CD4-positive, alpha-beta T cell (primary cell): Measurements from ENCODE around the gene ADSS2. TPM values are rescaled to one million over a fixed set of nuclear protein-coding genes. Genes with fewer than 3 reads are reported as not detected.

ENCODE experiments used
- ATAC-seq: fragments of 200-7000 bp; cut with Tn5 transposase; one replicate; pipeline ENCODE4 v1.10.0; 2022; ENCODE audit warnings: mild to moderate bottlenecking; ENCODE audit not compliant: poor library complexity
- CTCF ChIA-PET: fragments of 350-600 bp; sonication (Branson Sonifier 250); formaldehyde crosslinking; loops from one replicate; lab custom pipeline; 2021; ENCODE audit warnings: antibody characterized with exemption, inconsistent platforms; lab: Charles Lee
- POLR2A ChIA-PET: fragments of 350-600 bp; sonication (Branson Sonifier 250); formaldehyde crosslinking; loops from one replicate; lab custom pipeline; 2021; ENCODE audit warnings: antibody characterized with exemption, inconsistent platforms; lab: Charles Lee
- DNase-seq, 14 experiments: peaks; one replicate each; pipeline ENCODE4 v3.0.0-alpha.2; 2013 to 2020; ENCODE audit warnings: mixed read lengths in 2 of 14
- H3K27ac ChIP-seq, 2 donors: one replicate each; pipeline versions ENCODE4 v1.5.1 to v1.7.0; 2013; ENCODE audit warnings: low read length in 2 of 2, low read depth in 1 of 2, mild to moderate bottlenecking in 1 of 2
- H3K27me3 ChIP-seq, 2 experiments: 1 replicate in 1 of 2; 2 replicates in 1 of 2; pipeline versions ENCODE4 v1.6.1 to v1.7.0; 2013; ENCODE audit warnings: low read length in 2 of 2, control low read depth in 1 of 2, mild to moderate bottlenecking in 1 of 2, moderate library complexity in 1 of 2; ENCODE audit not compliant: insufficient read depth in 2 of 2, control insufficient read depth in 1 of 2
- H3K36me3 ChIP-seq: one replicate; pipeline ENCODE4 v1.6.1; 2013; ENCODE audit warnings: low read length, control low read depth; ENCODE audit not compliant: insufficient read depth
- H3K4me1 ChIP-seq: one replicate; pipeline ENCODE4 v1.6.1; 2013; ENCODE audit warnings: low read length, control low read depth; ENCODE audit not compliant: insufficient read depth
- H3K4me3 ChIP-seq: one replicate; pipeline ENCODE4 v1.5.1; 2013; ENCODE audit warnings: mild to moderate bottlenecking, low read length, moderate library complexity
- H3K9me3 ChIP-seq, 2 experiments: 1 replicate in 1 of 2; 2 replicates in 1 of 2; pipeline versions ENCODE4 v1.6.1 to v1.7.0; 2013; ENCODE audit warnings: low read length in 2 of 2, mild to moderate bottlenecking in 2 of 2, control low read depth in 1 of 2, moderate library complexity in 1 of 2; ENCODE audit not compliant: control insufficient read depth in 1 of 2, insufficient read depth in 1 of 2
- H3K27ac Mint-ChIP-seq: one replicate; pipeline ENCODE4 v1.8.0; 2020; ENCODE audit warnings: mixed read lengths
- H3K27me3 Mint-ChIP-seq: one replicate; pipeline ENCODE4 v1.8.0; 2021; ENCODE audit warnings: mixed read lengths
- H3K36me3 Mint-ChIP-seq: one replicate; pipeline ENCODE4 v1.8.0; 2021; ENCODE audit warnings: low read depth, mixed read lengths
- H3K4me1 Mint-ChIP-seq: one replicate; pipeline ENCODE4 v1.8.0; 2021; ENCODE audit warnings: low read depth, mixed read lengths
- H3K4me3 Mint-ChIP-seq: one replicate; pipeline ENCODE4 v1.8.0; 2020; ENCODE audit warnings: mild to moderate bottlenecking, mixed read lengths
- H3K9me3 Mint-ChIP-seq: one replicate; pipeline ENCODE4 v1.8.0; 2020; ENCODE audit warnings: mixed read lengths
- CTCF ChIP-seq: fragments of 200-600 bp; IDR thresholded peaks from one replicate; pipeline ENCODE4 v1.8.0; 2022; ENCODE audit warnings: antibody characterized with exemption, mild to moderate bottlenecking
- intact Hi-C, 2 experiments: fragments of 100-400 bp; cut with DNase I in 1 of 2; cut with micrococcal nuclease in 1 of 2; formaldehyde crosslinking; loops; one replicate each; pipeline versions ENCODE4 v1.15.1 to v1.9.0; 2023 to 2025; cut with DNase I, micrococcal nuclease
- total RNA-seq, 174 experiments: library from RNA in 2 of 174; stranded (reverse) in 2 of 174; gene quantifications; one replicate each; pipeline ENCODE4 v1.2.3 and lab custom pipeline; 2021 to 2026

Gene ADSS2
- total RNA-seq, 2 experiments from 2014 or later: 30.8 to 34.0 TPM

GRCh38 chr1:244436336-244437085, 15.2 kb downstream of the ADSS2 start:
- Histone ChIP-seq H3K9me3 (no peaks in the 10 kb centered on the region), H3K36me3 (peaks cover 52% of the 10 kb centered on the region), H3K27ac (no peak overlapping the region), H3K27me3 (no peaks in the 10 kb centered on the region), H3K4me3 (no peak overlapping the region), H3K4me1 (peaks cover 9% of the 10 kb centered on the region)
- Mint-ChIP-seq H3K4me3 (no peak overlapping the region), H3K27ac (no peak overlapping the region), H3K9me3 (no peaks in the 10 kb centered on the region), H3K4me1 (peaks cover 42% of the 10 kb centered on the region), H3K27me3 (no peaks in the 10 kb centered on the region), H3K36me3 (peaks cover 58% of the 10 kb centered on the region)
- ChIA-PET POLR2A (no interaction called here), CTCF (no interaction called here)
- ATAC-seq (no peak), DNase-seq (no peak)
- no peak for TF ChIP-seq CTCF
- intact Hi-C loops: no loop called here

GRCh38 chr1:244435562-244436205, 16.0 kb downstream of the ADSS2 start:
- H3K9me3 Mint-ChIP-seq: no peaks in the 10 kb centered on the region
- no peak overlapping the region for H3K27ac ChIP-seq
- no peak overlapping the region for H3K4me3 ChIP-seq
- CTCF ChIA-PET: interaction anchor here (0.6 kb wide), 1 partner anchor 613 kb away, joined by 3 read pairs; no protein-coding TSS in a partner anchor
- H3K36me3 ChIP-seq: peaks cover 59% of the 10 kb centered on the region
- POLR2A ChIA-PET: no interaction called here
- no peak for DNase-seq
- peaks cover 63% of the 10 kb centered on the region for H3K36me3 Mint-ChIP-seq
- TF ChIP-seq CTCF: no peak
- H3K27ac Mint-ChIP-seq: no peak overlapping the region
- H3K27me3 Mint-ChIP-seq: no peaks in the 10 kb centered on the region
- H3K4me3 Mint-ChIP-seq: no peak overlapping the region
- peaks cover 42% of the 10 kb centered on the region for H3K4me1 Mint-ChIP-seq
- H3K9me3 ChIP-seq: no peaks in the 10 kb centered on the region
- H3K4me1 ChIP-seq: peaks cover 9% of the 10 kb centered on the region
- H3K27me3 ChIP-seq: no peaks in the 10 kb centered on the region
- ATAC-seq: no peak
- intact Hi-C loops: no loop called here

- H3K9me3 ChIP-seq: no peaks in the 10 kb centered on the region
- H3K27ac ChIP-seq: no peak overlapping the region
- no peak overlapping the region for H3K4me3 ChIP-seq
- H3K9me3 Mint-ChIP-seq: no peaks in the 10 kb centered on the region
- no peaks in the 10 kb centered on the region for H3K4me1 ChIP-seq
- TF ChIP-seq CTCF: no peak
- H3K27ac Mint-ChIP-seq: no peak overlapping the region
- H3K4me3 Mint-ChIP-seq: no peak overlapping the region
- no peak for DNase-seq
- no peak for ATAC-seq
- no peaks in the 10 kb centered on the region for H3K27me3 Mint-ChIP-seq
- peaks cover 16% of the 10 kb centered on the region for H3K4me1 Mint-ChIP-seq
- CTCF ChIA-PET: no interaction called here
- intact Hi-C loops: no loop called here
- H3K27me3 ChIP-seq: no peaks in the 10 kb centered on the region
- H3K36me3 ChIP-seq: peaks cover 53% of the 10 kb centered on the region
- H3K36me3 Mint-ChIP-seq: peaks cover 63% of the 10 kb centered on the region
- POLR2A ChIA-PET: interaction anchor here (0.9 to 1.1 kb wide), 2 partner anchors 16 to 20 kb away, joined by 3 read pairs; no protein-coding TSS in a partner anchor
Measured at GRCh38 chr1:244431166-244431565, 20.5 kb downstream of the ADSS2 start.
